ENCODE results near the gene NPAS3.

Gene NPAS3

GRCh38 chr14:33165144-33165925 lies 226.7 kb downstream of the NPAS3 start:
- DNase-seq (ENCODE audit: low read depth in 2 of 3, low spot score in 1 of 3): no peak

GRCh38 chr14:33165926-33166289 lies 227.2 kb downstream of the NPAS3 start:
- no peak for DNase-seq (ENCODE audit: low read depth in 2 of 3, low spot score in 1 of 3)

GRCh38 chr14:33175951-33176350 lies 237.3 kb downstream of the NPAS3 start:
- DNase-seq (ENCODE audit: low read depth in 2 of 3, low spot score in 1 of 3): no peak

GRCh38 chr14:33184587-33184986 lies 245.9 kb downstream of the NPAS3 start:
- DNase-seq (ENCODE audit: low read depth in 2 of 3, low spot score in 1 of 3): no peak

GRCh38 chr14:33186656-33187055 lies 248.0 kb downstream of the NPAS3 start:
- no peak for DNase-seq (ENCODE audit: low read depth in 2 of 3, low spot score in 1 of 3)

GRCh38 chr14:33188880-33189279 lies 250.2 kb downstream of the NPAS3 start:
- no peak for DNase-seq (ENCODE audit: low read depth in 2 of 3, low spot score in 1 of 3)

- DNase-seq (ENCODE audit: low read depth in 2 of 3, low spot score in 1 of 3): no peak
Observed at GRCh38 chr14:33191855-33192254, 253.2 kb downstream of the NPAS3 start.

- no peak for DNase-seq (ENCODE audit: low read depth in 2 of 3, low spot score in 1 of 3)
Observed at GRCh38 chr14:33194551-33194950, 255.9 kb downstream of the NPAS3 start.

- no peak for DNase-seq (ENCODE audit: low read depth in 2 of 3, low spot score in 1 of 3)
Observed at GRCh38 chr14:33198684-33199083, 260.0 kb downstream of the NPAS3 start.

GRCh38 chr14:33201116-33201515 lies 262.4 kb downstream of the NPAS3 start:
- DNase-seq (ENCODE audit: low read depth in 2 of 3, low spot score in 1 of 3): no peak

- no peak for DNase-seq (ENCODE audit: low read depth in 2 of 3, low spot score in 1 of 3)
Observed at GRCh38 chr14:33206981-33207380, 268.3 kb downstream of the NPAS3 start.

GRCh38 chr14:33207467-33208017 lies 268.9 kb downstream of the NPAS3 start:
- DNase-seq (ENCODE audit: low read depth in 2 of 3, low spot score in 1 of 3): no peak

- no peak for DNase-seq (ENCODE audit: low read depth in 2 of 3, low spot score in 1 of 3)
Observed at GRCh38 chr14:33210311-33210710, 271.6 kb downstream of the NPAS3 start.

GRCh38 chr14:33218026-33218425 lies 279.3 kb downstream of the NPAS3 start:
- DNase-seq (ENCODE audit: low read depth in 2 of 3, low spot score in 1 of 3): no peak

- no peak for DNase-seq (ENCODE audit: low read depth in 2 of 3, low spot score in 1 of 3)
Observed at GRCh38 chr14:33219957-33220356, 281.3 kb downstream of the NPAS3 start.

- no peak for DNase-seq (ENCODE audit: low read depth in 2 of 3, low spot score in 1 of 3)
Observed at GRCh38 chr14:33229269-33229929, 290.7 kb downstream of the NPAS3 start.

GRCh38 chr14:33230021-33230420 lies 291.3 kb downstream of the NPAS3 start:
- no peak for DNase-seq (ENCODE audit: low read depth in 2 of 3, low spot score in 1 of 3)

- DNase-seq (ENCODE audit: low read depth in 2 of 3, low spot score in 1 of 3): no peak
Observed at GRCh38 chr14:33232031-33232430, 293.4 kb downstream of the NPAS3 start.

GRCh38 chr14:33237115-33237740 lies 298.5 kb downstream of the NPAS3 start:
- DNase-seq (ENCODE audit: low read depth in 2 of 3, low spot score in 1 of 3): no peak

GRCh38 chr14:33239465-33239864 lies 300.8 kb downstream of the NPAS3 start:
- no peak for DNase-seq (ENCODE audit: low read depth in 2 of 3, low spot score in 1 of 3)

GRCh38 chr14:33240466-33240865 lies 301.8 kb downstream of the NPAS3 start:
- no peak for DNase-seq (ENCODE audit: low read depth in 2 of 3, low spot score in 1 of 3)

- no peak for DNase-seq (ENCODE audit: low read depth in 2 of 3, low spot score in 1 of 3)
Observed at GRCh38 chr14:33241331-33241730, 302.7 kb downstream of the NPAS3 start.
